ENCODE results near the gene TBX2. TPM values are rescaled to one million over a fixed set of nuclear protein-coding genes. Genes with fewer than 3 reads are reported as not detected.

The TBX2 gene
- polyA plus RNA-seq (2013) = 2.7 and 3.0 TPM in 2 replicates

DNA sequence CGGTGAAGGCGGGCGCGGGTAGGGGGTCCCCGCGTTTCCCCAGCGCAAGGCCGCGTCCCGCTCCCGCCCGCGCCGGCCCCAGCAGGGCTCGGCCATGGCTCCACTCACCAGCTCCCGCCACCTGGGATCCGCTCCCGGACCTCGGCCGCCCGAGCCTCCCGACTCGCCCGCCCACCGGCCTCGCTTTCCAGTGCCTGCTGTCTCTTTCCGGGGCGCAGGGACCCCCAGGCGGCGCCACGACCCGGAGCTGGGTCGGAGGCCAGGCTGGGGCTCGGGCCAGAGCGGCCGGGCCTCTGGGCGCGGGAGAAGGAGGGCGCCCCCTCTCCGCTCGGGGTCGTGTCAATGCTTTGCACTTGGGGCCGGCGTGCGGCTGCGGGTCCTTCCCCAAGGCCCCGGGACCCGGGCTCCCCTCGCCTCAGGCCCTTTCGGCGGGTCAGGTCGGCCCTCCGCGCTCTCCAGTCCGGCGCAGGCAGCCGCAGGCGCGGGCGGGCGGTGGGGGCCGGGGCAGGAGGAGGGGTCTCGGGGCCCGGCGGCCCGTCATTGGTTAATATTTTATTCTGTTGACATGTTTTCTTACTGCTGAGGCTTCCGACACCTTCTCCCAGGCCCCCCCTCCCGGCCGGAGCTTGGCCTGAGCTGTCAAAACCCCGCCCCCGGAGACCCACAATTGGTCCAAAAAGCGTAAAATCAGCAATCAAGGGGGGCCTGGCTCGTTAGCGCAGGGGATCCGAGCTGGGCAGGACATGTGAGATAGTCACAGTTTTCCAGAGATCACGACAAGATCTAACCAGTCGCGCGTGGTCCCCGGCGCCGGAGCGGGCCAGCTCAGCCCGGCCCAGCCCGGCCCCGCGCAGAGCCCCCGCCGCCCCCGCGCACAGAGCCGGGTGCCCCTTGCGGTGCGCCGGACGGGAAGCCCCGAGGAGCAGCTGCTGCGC is at the start of gene TBX2:
Gene TBX2, plus strand, starts transcription at position 713 of the 935 bp plus-strand sequence. CDS start 334 bp downstream, outside the sequence.
- no peak within 1 kb of the TSS for H4K12ac ChIP-seq (ENCODE audit: low read depth, low read length)
- no peak within 1 kb of the TSS for H3K23ac ChIP-seq (ENCODE audit: low read length)
- peak; percentile 46 to 77 for DNase-seq

DNA sequence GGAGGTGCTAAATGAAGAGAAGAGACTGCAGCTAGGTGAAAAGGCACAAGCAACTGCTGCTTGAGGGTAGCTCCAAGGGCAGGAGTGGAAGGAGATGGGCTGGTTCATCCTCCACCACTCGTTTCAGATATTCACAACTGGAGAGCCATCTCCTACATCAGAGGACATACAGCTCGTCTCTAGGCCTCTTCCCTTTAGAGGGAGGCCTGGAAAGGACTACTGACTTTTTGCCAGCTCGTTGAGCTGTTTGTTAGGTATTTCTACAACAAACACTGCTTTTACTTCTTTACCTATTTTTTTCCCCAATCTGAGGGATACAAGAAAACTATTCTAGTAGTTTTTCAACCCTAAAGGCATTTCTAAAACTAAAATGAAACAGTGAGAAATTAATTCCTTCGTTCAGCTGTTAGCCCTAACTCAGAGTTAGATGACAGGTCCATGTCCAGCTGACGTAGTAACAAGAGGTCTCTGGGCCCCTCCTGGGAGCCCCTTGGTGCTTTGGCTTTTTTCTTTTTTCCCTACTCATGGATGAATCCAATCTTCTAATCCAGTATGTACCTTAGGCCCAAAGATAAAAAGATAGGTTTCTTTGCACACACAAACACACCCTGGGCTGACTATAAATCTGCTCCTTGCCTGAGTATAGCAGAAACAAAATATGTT is 47.8 kb upstream of the TBX2 start:
- H3K79me1 ChIP-seq (ENCODE audit: low read length) = no peaks in the 10 kb centered on the region
- H3K9me3 ChIP-seq (ENCODE audit: insufficient read depth, low read depth, low read length) = no peaks in the 10 kb centered on the region

More for the DNA sequence above, at the start of gene TBX2:
- no peak within 1 kb of the TSS for H4K8ac ChIP-seq (ENCODE audit: low read depth, low read length)
- H2BK120ac ChIP-seq (ENCODE audit: insufficient read depth, low read length, poor library complexity) = peak within 1 kb of the TSS; percentile 15
- no CpG with 5 or more reads among the region's 98 CpGs for WGBS (ENCODE audit: extremely low coverage, insufficient coverage, insufficient read length)
- H2BK12ac ChIP-seq (ENCODE audit: low read length) = no peak within 1 kb of the TSS
- H3K14ac ChIP-seq (ENCODE audit: low read length) = no peak within 1 kb of the TSS
- peak within 1 kb of the TSS; percentile 22 for H4K91ac ChIP-seq (ENCODE audit: low read depth, low read length)
- H3K4me1 ChIP-seq (ENCODE audit: control insufficient read depth in 1 of 2, insufficient read depth in 2 of 2, low read length in 2 of 2) = peaks cover 19 to 43% of the 10 kb centered on the region in 2 experiments
- no peaks in the 10 kb centered on the region for H3K79me2 ChIP-seq (ENCODE audit: control insufficient read depth, insufficient read depth, low read length, poor library complexity)
- peak within 1 kb of the TSS; percentile 51 for H3K4me3 ChIP-seq (ENCODE audit: low read depth, low read length)
- peaks cover 82% of the 10 kb centered on the region for H3K27me3 ChIP-seq (ENCODE audit: insufficient read depth, low read length)
- no peak within 1 kb of the TSS for H3K9ac ChIP-seq (ENCODE audit: low read length)
- H2AFZ ChIP-seq (ENCODE audit: insufficient read depth, low read length, poor library complexity) = peak within 1 kb of the TSS; percentile 46
- H3K9me3 ChIP-seq (ENCODE audit: insufficient read depth, low read depth, low read length) = peaks cover 14% of the 10 kb centered on the region
- no peak within 1 kb of the TSS for H3K27ac ChIP-seq (ENCODE audit: low read depth, low read length)
- H3K79me1 ChIP-seq (ENCODE audit: low read length) = peaks cover 2% of the 10 kb centered on the region
- peak within 1 kb of the TSS; percentile 85 for H3K4me2 ChIP-seq (ENCODE audit: low read length)
- H3K4ac ChIP-seq (ENCODE audit: low read depth, low read length) = no peak within 1 kb of the TSS
- no peak within 1 kb of the TSS for H2BK5ac ChIP-seq (ENCODE audit: low read depth, low read length, poor library complexity)
- H2AK5ac ChIP-seq (ENCODE audit: low read length) = no peak within 1 kb of the TSS
- H3K18ac ChIP-seq (ENCODE audit: low read length) = no peak within 1 kb of the TSS
- no peaks in the 10 kb centered on the region for H3K36me3 ChIP-seq (ENCODE audit: control insufficient read depth in 1 of 2, insufficient read depth in 2 of 2, low read length in 2 of 2)

GRCh38 chr17:61352408-61352770 is 47.3 kb upstream of the TBX2 start:
- H3K79me2 ChIP-seq (ENCODE audit: control insufficient read depth, insufficient read depth, low read length, poor library complexity) = no peaks in the 10 kb centered on the region
- no peaks in the 10 kb centered on the region for H3K36me3 ChIP-seq (ENCODE audit: control insufficient read depth in 1 of 2, insufficient read depth in 2 of 2, low read length in 2 of 2)
- no peak overlapping the region for H3K4me2 ChIP-seq (ENCODE audit: low read length)
- no peak overlapping the region for H4K8ac ChIP-seq (ENCODE audit: low read depth, low read length)
- H3K27ac ChIP-seq (ENCODE audit: low read depth, low read length) = no peak overlapping the region
- H4K12ac ChIP-seq (ENCODE audit: low read depth, low read length) = no peak overlapping the region
- peaks cover 10 to 14% of the 10 kb centered on the region in 2 experiments for H3K4me1 ChIP-seq (ENCODE audit: control insufficient read depth in 1 of 2, insufficient read depth in 2 of 2, low read length in 2 of 2)
- H3K23ac ChIP-seq (ENCODE audit: low read length) = no peak overlapping the region
- H2AFZ ChIP-seq (ENCODE audit: insufficient read depth, low read length, poor library complexity) = no peak overlapping the region
- H3K9me3 ChIP-seq (ENCODE audit: insufficient read depth, low read depth, low read length) = no peaks in the 10 kb centered on the region
- no peaks in the 10 kb centered on the region for H3K27me3 ChIP-seq (ENCODE audit: insufficient read depth, low read length)
- WGBS (ENCODE audit: extremely low coverage, insufficient coverage, insufficient read length) = no CpG with 5 or more reads among the region's 7 CpGs
- H2BK120ac ChIP-seq (ENCODE audit: insufficient read depth, low read length, poor library complexity) = no peak overlapping the region
- no peak overlapping the region for H3K4ac ChIP-seq (ENCODE audit: low read depth, low read length)
- H3K4me3 ChIP-seq (ENCODE audit: low read depth, low read length) = no peak overlapping the region
- DNase-seq = no peak
- H4K91ac ChIP-seq (ENCODE audit: low read depth, low read length) = no peak overlapping the region
- no peak overlapping the region for H2AK5ac ChIP-seq (ENCODE audit: low read length)
- H2BK12ac ChIP-seq (ENCODE audit: low read length) = no peak overlapping the region
- H3K79me1 ChIP-seq (ENCODE audit: low read length) = no peaks in the 10 kb centered on the region
- H2BK5ac ChIP-seq (ENCODE audit: low read depth, low read length, poor library complexity) = no peak overlapping the region
- H3K14ac ChIP-seq (ENCODE audit: low read length) = no peak overlapping the region
- H3K9ac ChIP-seq (ENCODE audit: low read length) = no peak overlapping the region
- no peak overlapping the region for H3K18ac ChIP-seq (ENCODE audit: low read length)

More for the DNA sequence above, 47.8 kb upstream of the TBX2 start:
- Histone ChIP-seq H3K9ac (ENCODE audit: low read length) (no peak overlapping the region), H3K27ac (ENCODE audit: low read depth, low read length) (no peak overlapping the region), H3K18ac (ENCODE audit: low read length) (no peak overlapping the region), H2BK5ac (ENCODE audit: low read depth, low read length, poor library complexity) (no peak overlapping the region), H2BK12ac (ENCODE audit: low read length) (no peak overlapping the region), H3K23ac (ENCODE audit: low read length) (no peak overlapping the region), H4K8ac (ENCODE audit: low read depth, low read length) (no peak overlapping the region), H3K36me3 (ENCODE audit: control insufficient read depth in 1 of 2, insufficient read depth in 2 of 2, low read length in 2 of 2) (no peaks in the 10 kb centered on the region), H3K4me3 (ENCODE audit: low read depth, low read length) (no peak overlapping the region), H4K12ac (ENCODE audit: low read depth, low read length) (no peak overlapping the region), H2BK120ac (ENCODE audit: insufficient read depth, low read length, poor library complexity) (no peak overlapping the region), H2AFZ (ENCODE audit: insufficient read depth, low read length, poor library complexity) (no peak overlapping the region), H3K4me1 (ENCODE audit: control insufficient read depth in 1 of 2, insufficient read depth in 2 of 2, low read length in 2 of 2) (peaks cover 10 to 14% of the 10 kb centered on the region in 2 experiments), H3K4ac (ENCODE audit: low read depth, low read length) (no peak overlapping the region), H3K14ac (ENCODE audit: low read length) (no peak overlapping the region), H4K91ac (ENCODE audit: low read depth, low read length) (no peak overlapping the region), H3K27me3 (ENCODE audit: insufficient read depth, low read length) (no peaks in the 10 kb centered on the region), H3K79me2 (ENCODE audit: control insufficient read depth, insufficient read depth, low read length, poor library complexity) (no peaks in the 10 kb centered on the region), H3K4me2 (ENCODE audit: low read length) (no peak overlapping the region), H2AK5ac (ENCODE audit: low read length) (no peak overlapping the region)
- no peak for DNase-seq
- no CpG with 5 or more reads among the region's 5 CpGs for WGBS (ENCODE audit: extremely low coverage, insufficient coverage, insufficient read length)

GRCh38 chr17:61352781-61353491 is 46.7 kb upstream of the TBX2 start:
- H3K79me1 ChIP-seq (ENCODE audit: low read length) = no peaks in the 10 kb centered on the region
- no peak for DNase-seq
- H3K27ac ChIP-seq (ENCODE audit: low read depth, low read length) = no peak overlapping the region
- H3K36me3 ChIP-seq (ENCODE audit: control insufficient read depth in 1 of 2, insufficient read depth in 2 of 2, low read length in 2 of 2) = no peaks in the 10 kb centered on the region
- no peak overlapping the region for H2AK5ac ChIP-seq (ENCODE audit: low read length)
- H3K14ac ChIP-seq (ENCODE audit: low read length) = no peak overlapping the region
- no peak overlapping the region for H3K4me2 ChIP-seq (ENCODE audit: low read length)
- H3K4me1 ChIP-seq (ENCODE audit: control insufficient read depth in 1 of 2, insufficient read depth in 2 of 2, low read length in 2 of 2) = peaks cover 10 to 14% of the 10 kb centered on the region in 2 experiments
- no peak overlapping the region for H2BK12ac ChIP-seq (ENCODE audit: low read length)
- no peak overlapping the region for H4K12ac ChIP-seq (ENCODE audit: low read depth, low read length)
- no peaks in the 10 kb centered on the region for H3K27me3 ChIP-seq (ENCODE audit: insufficient read depth, low read length)
- H3K79me2 ChIP-seq (ENCODE audit: control insufficient read depth, insufficient read depth, low read length, poor library complexity) = no peaks in the 10 kb centered on the region
- no peak overlapping the region for H2BK5ac ChIP-seq (ENCODE audit: low read depth, low read length, poor library complexity)
- H3K18ac ChIP-seq (ENCODE audit: low read length) = no peak overlapping the region
- H3K9me3 ChIP-seq (ENCODE audit: insufficient read depth, low read depth, low read length) = no peaks in the 10 kb centered on the region
- H3K23ac ChIP-seq (ENCODE audit: low read length) = no peak overlapping the region
- H2BK120ac ChIP-seq (ENCODE audit: insufficient read depth, low read length, poor library complexity) = no peak overlapping the region
- H3K4ac ChIP-seq (ENCODE audit: low read depth, low read length) = no peak overlapping the region
- H3K9ac ChIP-seq (ENCODE audit: low read length) = no peak overlapping the region
- no peak overlapping the region for H2AFZ ChIP-seq (ENCODE audit: insufficient read depth, low read length, poor library complexity)
- no peak overlapping the region for H3K4me3 ChIP-seq (ENCODE audit: low read depth, low read length)
- H4K91ac ChIP-seq (ENCODE audit: low read depth, low read length) = no peak overlapping the region
- H4K8ac ChIP-seq (ENCODE audit: low read depth, low read length) = no peak overlapping the region
- no CpG with 5 or more reads among the region's 12 CpGs for WGBS (ENCODE audit: extremely low coverage, insufficient coverage, insufficient read length)

All from trophoblast cell (in vitro differentiated cells and primary cell).